Measurements from ENCODE around the gene HPCAL1. TPM values are rescaled to one million over a fixed set of nuclear protein-coding genes. Genes with fewer than 3 reads are reported as not detected.
"Not testable (repeated sequence)": the region's sequence is repeated elsewhere in the genome, so short reads cannot be mapped to it uniquely, and the experiment has no call there.

HPCAL1 gene
- total RNA-seq, 1 donor from 2014 or later: 401 TPM

- intact Hi-C loops (cut with DNase I): no loop called here
- Histone ChIP-seq H3K27ac (no peak overlapping the region), H3K36me3 (no peaks in the 10 kb centered on the region), H3K27me3 (no peaks in the 10 kb centered on the region), H3K4me1 (no peaks in the 10 kb centered on the region), H3K9me3 (no peaks in the 10 kb centered on the region), H3K4me3 (no peak overlapping the region)
- DNase-seq (ENCODE audit: low spot score in 2 of 2): no peak
- TF ChIP-seq CTCF (IDR thresholded peaks at IDR 0.05): no peak
These were observed 42.6 kb upstream of the HPCAL1 start for GRCh38 chr2:10260130-10260529.

GRCh38 chr2:10263526-10263925 is 39.2 kb upstream of the HPCAL1 start:
- DNase-seq (ENCODE audit: low spot score in 2 of 2); H3K4me3 ChIP-seq; H3K27me3 ChIP-seq; H3K27ac ChIP-seq; H3K36me3 ChIP-seq; H3K9me3 ChIP-seq; intact Hi-C loops (cut with DNase I); H3K4me1 ChIP-seq: not testable (repeated sequence)

- intact Hi-C loops (cut with DNase I): no loop called here
- peak in 1 of 2 donors; percentile 30 for DNase-seq (ENCODE audit: low spot score in 2 of 2)
- Histone ChIP-seq H3K36me3 (no peaks in the 10 kb centered on the region), H3K27ac (no peak overlapping the region), H3K27me3 (no peaks in the 10 kb centered on the region), H3K9me3 (no peaks in the 10 kb centered on the region), H3K4me3 (no peak overlapping the region), H3K4me1 (no peaks in the 10 kb centered on the region)
- TF ChIP-seq CTCF (IDR thresholded peaks at IDR 0.05): no peak
These were observed 38.0 kb upstream of the HPCAL1 start for GRCh38 chr2:10264506-10265328.

GRCh38 chr2:10265329-10266132 is 37.2 kb upstream of the HPCAL1 start:
- DNase-seq (ENCODE audit: low spot score in 2 of 2): peak in 1 of 2 donors; percentile 56
- peaks cover 0 to 2% of the 10 kb centered on the region in 2 donors for H3K4me1 ChIP-seq
- intact Hi-C loops (cut with DNase I): no loop called here

GRCh38 chr2:10266133-10266620 is 36.5 kb upstream of the HPCAL1 start:
- Histone ChIP-seq H3K36me3 (no peaks in the 10 kb centered on the region), H3K4me1 (peaks cover 0 to 6% of the 10 kb centered on the region in 2 donors), H3K4me3 (no peak overlapping the region), H3K9me3 (no peaks in the 10 kb centered on the region), H3K27ac (no peak overlapping the region), H3K27me3 (no peaks in the 10 kb centered on the region)
- no peak for TF ChIP-seq CTCF (IDR thresholded peaks at IDR 0.05)
- intact Hi-C loops (cut with DNase I): no loop called here
- DNase-seq (ENCODE audit: low spot score in 2 of 2): peak in 1 of 2 donors; percentile 50

More at GRCh38 chr2:10265329-10266132, 37.2 kb upstream of the HPCAL1 start:
- Histone ChIP-seq H3K9me3 (no peaks in the 10 kb centered on the region), H3K27ac (no peak overlapping the region), H3K27me3 (no peaks in the 10 kb centered on the region), H3K36me3 (no peaks in the 10 kb centered on the region), H3K4me3 (no peak overlapping the region)
- TF ChIP-seq CTCF (IDR thresholded peaks at IDR 0.05): no peak

- no peak for TF ChIP-seq CTCF (IDR thresholded peaks at IDR 0.05)
- intact Hi-C loops (cut with DNase I): no loop called here
- H3K36me3 ChIP-seq: no peaks in the 10 kb centered on the region
- H3K4me1 ChIP-seq: peaks cover 0 to 6% of the 10 kb centered on the region in 2 donors
- H3K27me3 ChIP-seq: no peaks in the 10 kb centered on the region
- DNase-seq (ENCODE audit: low spot score in 2 of 2): peak in 1 of 2 donors; percentile 38
- no peak overlapping the region for H3K4me3 ChIP-seq
- no peak overlapping the region for H3K27ac ChIP-seq
- H3K9me3 ChIP-seq: no peaks in the 10 kb centered on the region
These were observed 35.7 kb upstream of the HPCAL1 start for GRCh38 chr2:10267036-10267435.
